Left ventricle myocardium inferior (tissue), 1 donor: Measurements from ENCODE around the gene MLXIP. TPM values are rescaled to one million over a fixed set of nuclear protein-coding genes. Genes with fewer than 3 reads are reported as not detected.
A peak's percentile ranks its signal among the peaks of the same experiment; 100 is the strongest.

Experiments
- DNase-seq: peaks from one replicate; pipeline ENCODE4 v3.0.0-alpha.2; 2020
- H3K27ac ChIP-seq: fragments of 200-600 bp; replicated peaks from 2 replicates; pipeline ENCODE4 v1.8.0; 2021
- H3K27me3 ChIP-seq: fragments of 200-600 bp; 2 replicates; pipeline ENCODE4 v1.8.0; 2021; ENCODE audit warnings: low read depth
- H3K36me3 ChIP-seq: fragments of 200-600 bp; 2 replicates; pipeline ENCODE4 v1.8.0; 2021
- H3K4me1 ChIP-seq: fragments of 200-600 bp; 2 replicates; pipeline ENCODE4 v1.8.0; 2021
- H3K4me3 ChIP-seq: fragments of 200-600 bp; 2 replicates; pipeline ENCODE4 v1.8.0; 2021; ENCODE audit warnings: mild to moderate bottlenecking, moderate library complexity
- H3K9me3 ChIP-seq: fragments of 200-600 bp; replicated peaks from 2 replicates; pipeline ENCODE4 v1.8.0; 2021
- CTCF ChIP-seq: fragments of 200-600 bp; IDR thresholded peaks from 2 replicates; pipeline ENCODE4 v1.8.0; 2021; ENCODE audit warnings: antibody characterized with exemption, mild to moderate bottlenecking, borderline replicate concordance
- intact Hi-C: fragments of 100-400 bp; cut with micrococcal nuclease; formaldehyde crosslinking; loops from one replicate; pipeline ENCODE4 v1.11.0; 2022
- total RNA-seq: library from RNA; stranded (reverse); fragmentation: NEBNext Ultra II Directional; extraction: Animal tissue kit (Norgen Biotek cat#: 25700); gene quantifications from one replicate; pipeline ENCODE4 v1.2.1, GENCODE V29; 2021
- donor health status: DM: no; HTN: yes; CAD: no; lungs with severe emphysema.

Gene MLXIP
- total RNA-seq, 1 donor from 2014 or later, result 16.7 TPM

- H3K9me3 ChIP-seq, result peaks cover 11% of the 10 kb centered on the region
- no peak overlapping the region for H3K27ac ChIP-seq
- peak; percentile 79 for TF ChIP-seq CTCF
- intact Hi-C loops, result no loop called here
- H3K4me3 ChIP-seq, result no peak overlapping the region
- peak; percentile 48 for DNase-seq
- H3K27me3 ChIP-seq, result peaks cover 19% of the 10 kb centered on the region
- H3K36me3 ChIP-seq, result no peaks in the 10 kb centered on the region
- no peaks in the 10 kb centered on the region for H3K4me1 ChIP-seq
These were observed 112.5 kb downstream of the MLXIP start for GRCh38 chr12:122190842-122191668.

GRCh38 chr12:122192441-122192840 is 113.9 kb downstream of the MLXIP start:
- Histone ChIP-seq H3K4me1 (no peaks in the 10 kb centered on the region), H3K9me3 (peaks cover 11% of the 10 kb centered on the region), H3K4me3 (no peak overlapping the region), H3K27ac (no peak overlapping the region), H3K36me3 (no peaks in the 10 kb centered on the region), H3K27me3 (peaks cover 19% of the 10 kb centered on the region)
- no peak for DNase-seq
- intact Hi-C loops, result no loop called here
- no peak for TF ChIP-seq CTCF

GRCh38 chr12:122194804-122195203 is 116.2 kb downstream of the MLXIP start:
- Histone ChIP-seq H3K4me1 (no peaks in the 10 kb centered on the region), H3K9me3 (peaks cover 11% of the 10 kb centered on the region), H3K4me3 (no peak overlapping the region), H3K36me3 (no peaks in the 10 kb centered on the region), H3K27me3 (peaks cover 33% of the 10 kb centered on the region), H3K27ac (no peak overlapping the region)
- no peak for DNase-seq
- intact Hi-C loops, result no loop called here
- TF ChIP-seq CTCF, result no peak

GRCh38 chr12:122195405-122195804 is 116.8 kb downstream of the MLXIP start:
- Histone ChIP-seq H3K27ac (no peak overlapping the region), H3K4me3 (no peak overlapping the region), H3K27me3 (peaks cover 33% of the 10 kb centered on the region), H3K36me3 (no peaks in the 10 kb centered on the region), H3K9me3 (peaks cover 11% of the 10 kb centered on the region), H3K4me1 (no peaks in the 10 kb centered on the region)
- TF ChIP-seq CTCF, result no peak
- DNase-seq, result no peak
- intact Hi-C loops, result no loop called here

Other genes with a start within 250 kb of the MLXIP start
- gene HPD, start 219.9 kb upstream of the MLXIP start, total RNA-seq, result 1.3 TPM
- gene PSMD9, start 190.0 kb upstream of the MLXIP start, total RNA-seq, result 28.1 TPM
- gene CFAP251, start 160.2 kb upstream of the MLXIP start, total RNA-seq, result 0.91 TPM
- 11.2 TPM for gene BCL7A, start 56.9 kb upstream of the MLXIP start, total RNA-seq
- not detected for gene IL31, start 95.5 kb downstream of the MLXIP start, total RNA-seq
- gene LRRC43, start 104.4 kb downstream of the MLXIP start, total RNA-seq, result 0.74 TPM
- gene B3GNT4, start 125.0 kb downstream of the MLXIP start, total RNA-seq, result not detected
- 29.7 TPM for gene DIABLO, start 147.3 kb downstream of the MLXIP start, total RNA-seq
- 11.4 TPM for gene VPS33A, start 187.7 kb downstream of the MLXIP start, total RNA-seq